GM18526 (cell line): Measurements from ENCODE around the gene ADK.

Experiments
- POLR2A ChIP-seq: IDR thresholded peaks from 3 replicates; pipeline ENCODE4 v1.6.1; 2011; ENCODE audit not compliant: insufficient read length; ENCODE audit errors: extremely low read depth

Gene ADK

DNA sequence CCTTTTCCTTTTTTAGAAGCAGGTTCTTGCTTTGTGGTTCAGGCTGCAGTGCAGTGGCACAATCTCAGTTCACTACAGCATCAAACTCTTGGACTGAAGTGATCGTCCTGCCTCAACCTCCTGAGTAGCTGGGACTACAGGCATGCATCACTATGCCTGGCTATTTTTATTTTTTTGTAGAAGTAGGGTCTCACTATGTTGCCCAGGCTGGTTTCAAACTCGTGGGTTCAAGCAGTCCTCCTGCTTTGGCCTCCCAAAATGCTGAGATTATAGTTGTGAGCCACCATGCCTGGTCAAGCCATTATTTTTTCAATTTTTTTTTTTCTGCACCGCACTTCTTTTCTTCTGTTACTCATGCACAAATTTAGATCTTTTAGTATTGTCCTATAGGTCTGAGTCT lies 154.7 kb downstream of the ADK start:
- no peak for TF ChIP-seq POLR2A

DNA sequence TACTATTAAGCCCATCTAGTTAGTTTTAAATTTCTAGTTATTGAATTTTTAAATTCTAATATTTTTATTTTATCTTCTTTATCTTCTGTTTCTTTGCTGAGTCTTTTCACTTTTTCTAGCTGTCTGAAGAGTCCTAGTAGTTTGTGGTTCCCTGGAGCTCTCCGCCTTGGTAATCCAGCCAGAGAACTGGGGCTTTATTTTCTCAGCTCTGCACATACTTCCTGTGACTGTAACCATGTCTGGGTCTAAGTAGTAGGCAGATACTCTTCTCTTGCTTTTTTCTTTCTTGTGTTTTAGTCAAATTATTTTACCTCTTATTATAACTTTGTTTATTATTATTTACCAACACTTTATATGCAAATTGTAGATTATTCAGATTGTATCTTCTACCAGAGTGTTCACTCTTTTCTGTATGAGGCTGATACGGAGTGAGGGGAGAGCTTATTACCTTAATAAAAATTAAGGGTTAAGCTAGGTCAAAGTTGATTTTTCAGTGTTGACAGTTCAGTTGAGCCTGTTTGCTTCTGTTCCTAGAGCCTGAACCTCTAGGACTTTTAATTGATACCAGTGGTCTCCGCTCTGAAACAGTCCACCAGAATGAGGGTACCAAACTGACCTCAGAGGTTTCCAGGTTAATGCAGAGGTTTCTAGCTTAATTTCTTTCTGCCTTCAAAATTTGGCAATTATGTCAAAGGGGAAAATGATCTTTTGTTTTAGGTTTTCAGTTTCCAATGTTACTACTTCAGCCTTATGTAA lies 155.4 kb downstream of the ADK start:
- TF ChIP-seq POLR2A = no peak

DNA sequence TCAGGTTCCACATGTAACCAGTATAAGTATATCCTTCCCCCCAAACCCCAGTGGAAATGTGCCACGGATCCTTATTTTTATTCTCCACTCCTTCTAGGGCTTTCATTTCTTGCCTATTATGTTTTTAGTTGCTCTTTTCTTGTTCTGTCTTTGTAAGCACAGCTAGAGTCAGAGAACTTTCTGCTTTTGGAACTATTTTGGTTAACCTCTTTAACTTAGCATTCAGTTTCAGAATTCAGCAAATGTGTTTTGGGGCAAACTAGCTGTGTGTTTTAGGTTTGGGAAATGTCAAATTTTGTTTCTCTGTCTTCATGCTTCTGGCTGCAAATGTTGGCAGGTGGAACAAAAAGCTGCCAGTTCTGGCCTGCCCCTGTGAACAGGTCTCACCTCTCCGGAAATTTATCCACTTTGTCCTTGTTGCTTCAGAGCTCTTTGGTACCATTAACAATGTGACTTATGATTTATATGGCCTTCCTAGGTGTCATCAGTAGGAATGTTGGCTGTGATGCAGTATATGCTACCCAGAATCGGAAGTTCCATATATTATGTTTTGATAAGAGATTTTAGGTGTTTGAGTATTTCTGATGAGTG lies 156.1 kb downstream of the ADK start:
- TF ChIP-seq POLR2A = no peak

DNA sequence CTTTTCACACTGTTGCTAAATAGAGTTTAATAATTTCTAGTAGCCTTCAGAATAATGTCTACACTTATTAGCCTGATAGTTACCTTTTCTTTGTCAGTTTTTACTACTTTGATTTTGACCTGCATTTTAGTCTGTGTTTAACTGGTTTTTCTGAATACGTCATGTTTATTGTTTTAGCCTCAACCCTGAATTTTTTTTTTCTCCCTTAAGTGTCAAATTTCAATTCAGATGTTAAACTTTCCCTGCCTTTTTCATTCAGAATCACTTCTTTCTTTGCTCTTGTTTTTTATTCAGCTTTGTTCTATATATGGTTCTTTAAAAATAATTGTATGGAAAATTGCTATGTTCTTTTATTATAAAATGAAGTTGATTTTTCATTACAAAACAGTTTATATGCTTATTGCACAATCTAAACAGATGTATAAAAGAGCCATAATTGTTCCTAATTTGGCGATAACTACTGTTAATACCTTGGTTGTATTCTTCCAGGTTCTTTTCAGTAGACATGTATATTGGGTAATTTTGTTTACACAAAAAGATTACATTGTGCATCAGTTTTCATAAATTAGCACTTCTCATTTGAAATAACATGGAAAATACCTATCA lies 159.7 kb downstream of the ADK start:
- TF ChIP-seq POLR2A = no peak

DNA sequence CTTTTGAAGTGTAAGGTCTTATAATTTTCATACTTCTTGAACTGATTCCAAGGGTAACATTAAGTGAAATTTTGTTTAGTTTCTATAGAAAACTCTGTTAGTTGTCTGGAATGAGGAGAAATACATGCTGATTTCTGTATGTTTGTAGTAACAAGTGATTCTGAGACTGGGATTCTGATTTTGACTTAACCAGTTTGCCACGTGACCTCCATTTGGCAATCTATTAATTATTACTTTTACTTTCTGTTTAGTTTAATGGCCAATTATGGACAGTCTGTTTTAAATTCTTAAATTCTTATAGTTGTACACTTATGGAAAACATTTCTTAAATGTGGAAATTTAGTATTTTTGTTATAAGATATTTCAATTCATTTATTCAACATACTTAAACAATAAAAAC lies 163.1 kb downstream of the ADK start:
- no peak for TF ChIP-seq POLR2A

DNA sequence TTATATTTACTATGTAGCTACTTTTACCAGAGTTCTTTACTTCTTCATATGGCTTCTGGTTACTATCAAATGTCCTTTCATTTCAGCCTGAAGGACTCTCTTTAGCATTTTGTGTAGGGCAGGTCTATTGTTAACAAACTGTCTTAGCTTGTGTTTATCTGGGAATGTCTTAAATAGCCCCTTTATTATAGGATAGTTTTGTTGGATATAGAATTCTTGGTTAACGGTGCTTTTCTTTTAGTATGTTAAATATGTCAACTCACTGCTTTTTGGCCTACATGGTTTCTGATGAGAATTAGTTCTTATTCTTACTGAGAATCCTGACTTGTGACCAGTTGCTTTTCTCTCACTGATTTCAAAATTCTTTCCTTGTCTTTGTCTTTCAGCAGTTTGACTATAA lies 169.0 kb downstream of the ADK start:
- no peak for TF ChIP-seq POLR2A

DNA sequence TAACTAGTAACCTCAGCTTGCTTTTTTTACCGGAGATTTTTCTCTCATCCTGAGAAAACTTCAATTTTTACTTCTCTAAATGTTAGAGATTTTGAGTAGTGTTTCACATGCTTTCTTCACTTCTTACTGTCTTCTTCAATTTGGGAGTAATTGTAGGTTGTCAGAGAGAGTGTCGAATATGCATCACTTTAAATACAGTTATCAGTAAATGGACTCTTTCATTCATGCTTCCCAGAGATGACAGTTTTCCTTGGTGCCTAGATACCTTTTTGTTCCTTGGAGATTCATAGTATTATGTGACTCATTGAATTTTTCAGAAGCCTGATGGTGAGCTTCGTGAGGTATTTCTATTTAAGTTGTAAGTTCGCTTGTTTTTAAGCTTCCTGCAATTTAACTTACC lies 169.7 kb downstream of the ADK start:
- no peak for TF ChIP-seq POLR2A

DNA sequence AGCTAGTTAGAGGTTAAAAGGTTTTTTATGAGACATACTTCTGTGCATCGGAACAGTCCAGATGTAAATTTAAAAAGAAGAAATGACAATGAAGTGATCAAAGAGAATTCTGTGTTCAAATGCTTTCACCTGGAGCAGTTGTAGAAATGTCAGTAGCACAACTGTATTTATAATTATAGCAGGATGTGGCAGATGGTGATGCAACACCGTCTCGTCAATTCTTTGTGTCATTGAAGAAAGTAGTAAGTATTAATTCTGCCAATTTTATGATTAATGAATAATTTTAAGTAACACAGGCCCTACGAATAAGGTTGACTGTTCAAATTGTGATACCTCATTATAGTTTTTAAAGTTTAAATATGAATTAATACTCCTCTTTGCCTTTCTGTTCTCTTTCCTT lies 171.1 kb downstream of the ADK start:
- TF ChIP-seq POLR2A = no peak

DNA sequence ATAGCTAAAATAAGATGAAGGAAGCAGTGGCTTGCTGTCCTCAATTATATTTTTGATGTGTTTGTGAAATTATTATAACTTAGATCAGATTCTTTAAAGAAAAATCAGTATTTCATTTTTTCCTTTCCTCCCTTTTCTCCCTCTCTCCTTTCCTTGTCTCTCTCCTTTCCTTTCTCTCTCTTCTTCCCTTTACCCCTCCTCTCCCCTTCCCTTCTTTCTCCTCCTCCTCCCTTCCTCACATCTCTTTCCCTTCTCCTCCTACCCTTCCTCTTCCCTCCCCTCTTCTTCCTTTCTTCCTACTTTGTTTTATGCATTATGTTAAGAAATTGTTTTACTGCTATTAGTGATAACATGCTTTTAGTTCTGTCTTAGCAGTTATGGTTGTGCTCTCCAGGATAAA lies 171.5 kb downstream of the ADK start:
- no peak for TF ChIP-seq POLR2A

DNA sequence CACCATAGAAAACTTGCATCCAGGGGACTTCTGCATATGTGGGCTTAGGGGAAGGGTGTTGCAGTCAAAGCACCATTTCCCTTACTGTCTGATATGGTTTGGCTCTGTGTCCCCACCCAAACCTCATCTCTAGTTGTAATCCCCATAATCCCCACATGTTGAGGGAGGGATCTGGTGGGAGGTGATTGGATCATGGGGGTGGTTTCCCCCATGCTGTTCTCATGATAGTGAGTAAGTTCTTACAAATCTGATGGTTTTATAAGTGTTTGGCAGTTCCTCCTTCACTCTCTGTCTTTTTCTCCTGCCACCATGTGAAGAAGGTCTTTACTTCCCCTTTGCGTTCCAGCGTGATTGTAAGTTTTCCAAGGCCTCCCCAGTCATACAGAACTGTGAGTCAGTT lies 177.4 kb downstream of the ADK start:
- TF ChIP-seq POLR2A = no peak

DNA sequence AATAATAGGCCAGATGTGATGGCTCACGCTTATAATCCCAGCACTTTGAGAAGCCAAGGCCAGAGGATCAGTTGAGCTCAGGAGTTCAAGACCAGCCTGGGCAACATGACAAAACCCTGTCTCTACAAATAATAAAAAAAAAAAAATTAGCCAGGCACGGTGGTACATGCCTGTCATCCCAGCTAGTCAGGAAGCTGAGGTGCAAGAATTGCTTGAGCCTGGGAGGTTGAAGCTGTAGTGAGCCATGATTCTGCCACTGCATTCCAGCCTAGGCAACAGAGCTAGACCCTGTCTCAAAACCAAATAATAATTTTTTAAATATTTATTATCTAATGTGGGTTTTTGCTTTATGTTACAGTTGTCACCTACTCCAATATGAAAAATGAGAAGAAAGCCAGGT lies 178.9 kb downstream of the ADK start:
- no peak for TF ChIP-seq POLR2A

DNA sequence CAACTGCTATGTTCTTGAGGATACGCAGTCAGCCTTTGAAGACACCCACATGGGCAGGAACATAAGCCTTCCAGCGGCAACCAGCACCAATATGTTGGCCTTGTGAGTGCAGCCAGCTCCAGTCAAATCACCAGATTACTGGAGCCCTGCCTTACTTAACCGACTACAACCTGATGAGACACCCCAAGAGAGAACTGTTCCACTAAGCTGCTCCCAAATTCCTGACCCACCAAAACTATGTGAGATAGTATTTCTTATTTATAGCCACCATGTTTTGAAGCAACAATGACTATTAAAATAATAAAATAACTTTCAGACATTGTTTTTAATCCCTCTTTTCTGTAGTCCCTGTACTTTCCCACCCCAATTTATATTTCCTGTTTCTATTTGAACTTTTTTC lies 179.6 kb downstream of the ADK start:
- TF ChIP-seq POLR2A = no peak

DNA sequence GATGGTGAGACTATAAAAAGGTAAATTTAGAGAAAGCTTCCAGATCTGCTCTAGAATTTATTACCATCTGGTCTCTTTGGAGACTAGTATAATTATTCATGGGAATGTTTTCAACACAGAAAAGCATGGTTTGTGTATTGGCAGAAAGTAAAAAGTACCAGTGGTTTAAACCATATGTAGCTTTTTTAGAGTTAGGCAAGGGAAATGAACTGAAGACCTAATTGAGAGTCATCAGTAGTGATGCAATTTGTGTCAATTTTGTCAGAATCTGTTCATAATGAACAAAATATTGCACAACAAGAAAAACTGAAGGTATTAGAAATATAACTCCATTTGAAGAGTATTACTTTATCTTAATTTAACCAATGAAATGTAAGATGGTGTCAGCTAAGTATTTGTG lies 181.4 kb downstream of the ADK start:
- TF ChIP-seq POLR2A = no peak

DNA sequence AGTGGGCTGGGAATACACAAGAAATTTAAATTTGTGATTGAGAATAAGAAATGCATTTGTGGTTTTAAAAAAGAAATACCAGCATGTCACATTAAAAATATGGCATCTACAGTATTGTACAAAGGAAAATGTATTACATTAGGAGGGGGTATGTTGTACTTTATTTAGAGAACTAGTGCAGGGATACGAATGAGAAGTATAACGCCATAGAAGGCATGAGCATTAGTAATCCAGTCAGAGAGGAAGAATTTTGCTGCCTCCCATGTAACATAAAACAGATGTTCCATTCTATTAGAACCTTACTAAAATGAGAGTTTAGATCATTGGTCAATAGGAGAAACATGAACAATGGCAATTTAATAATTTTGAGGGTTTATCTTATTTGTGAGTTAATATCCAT lies 182.2 kb downstream of the ADK start:
- no peak for TF ChIP-seq POLR2A

DNA sequence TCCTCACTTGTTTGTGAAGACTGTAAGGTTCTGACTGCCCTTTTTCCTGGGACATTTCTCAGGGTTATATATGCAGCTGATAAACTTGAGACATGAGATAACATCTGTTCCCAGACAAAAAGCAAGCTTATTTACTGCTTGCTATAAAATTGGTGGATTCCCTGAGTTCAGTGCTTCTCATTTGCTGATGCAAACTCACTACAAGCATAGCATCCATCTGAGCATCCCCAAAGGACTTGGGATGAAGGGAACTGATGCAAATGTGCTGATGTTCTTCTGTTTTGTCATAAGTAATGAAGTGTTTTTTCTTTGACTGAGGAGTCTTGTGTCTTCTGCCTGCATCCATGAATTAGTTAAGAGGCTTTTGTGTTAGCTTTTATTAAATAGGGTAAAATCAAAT lies 183.2 kb downstream of the ADK start:
- no peak for TF ChIP-seq POLR2A

DNA sequence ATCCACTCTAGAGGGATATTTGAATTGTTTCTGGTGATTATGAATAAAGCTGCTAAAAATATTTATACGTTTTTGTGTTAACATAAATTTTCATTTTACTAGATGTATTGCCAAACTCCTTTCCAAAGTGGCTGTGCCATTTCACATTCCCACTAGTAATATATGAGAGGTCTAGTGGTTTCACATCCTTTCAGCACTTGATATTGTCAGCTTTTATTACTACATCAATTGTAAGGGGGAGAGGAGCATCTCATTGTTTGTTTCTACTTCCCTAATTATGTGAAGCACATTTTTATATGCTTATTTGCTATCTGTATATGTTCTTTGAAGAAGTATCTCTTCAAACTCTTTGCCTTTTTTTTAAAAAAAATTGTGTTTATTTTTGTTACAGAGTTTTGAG lies 184.5 kb downstream of the ADK start:
- no peak for TF ChIP-seq POLR2A
